DOHH2 (cell line): ENCODE data around the gene ZNF35.
A peak's percentile ranks its signal among the peaks of the same experiment; 100 is the strongest.

ENCODE experiments used
- H3F3A ChIP-seq: fragments of 200-600 bp; sonication (generic), shearing (Covaris generic); 2 replicates; pipeline ENCODE4 v1.6.0; 2016; ENCODE audit warnings: antibody characterized with exemption, mild to moderate bottlenecking; ENCODE audit not compliant: control insufficient read depth, insufficient read depth
- H3K27ac ChIP-seq: fragments of 200-600 bp; sonication (generic); 2 replicates; pipeline ENCODE4 v1.5.1; 2014; ENCODE audit warnings: low read depth, mild to moderate bottlenecking, low read length, moderate library complexity
- H3K27me3 ChIP-seq: fragments of 200-600 bp; sonication (generic); 2 replicates; pipeline ENCODE4 v1.6.1; 2014; ENCODE audit warnings: mild to moderate bottlenecking, low read length, mixed read lengths; ENCODE audit not compliant: control insufficient read depth
- H3K36me3 ChIP-seq: fragments of 200-600 bp; sonication (generic); 2 replicates; pipeline ENCODE4 v1.6.1; 2014; ENCODE audit warnings: mild to moderate bottlenecking, low read length, moderate library complexity, mixed read lengths; ENCODE audit not compliant: control insufficient read depth
- H3K4me1 ChIP-seq: fragments of 200-600 bp; sonication (generic); 2 replicates; pipeline ENCODE4 v1.6.1; 2014; ENCODE audit warnings: mild to moderate bottlenecking, low read length, mixed read lengths; ENCODE audit not compliant: control insufficient read depth
- H3K4me2 ChIP-seq: fragments of 200-600 bp; sonication (generic); 2 replicates; pipeline ENCODE4 v1.6.0; 2014; ENCODE audit warnings: mild to moderate bottlenecking, low read length, moderate library complexity
- H3K4me3 ChIP-seq: fragments of 200-600 bp; sonication (generic); 2 replicates; pipeline ENCODE4 v1.5.1; 2014; ENCODE audit warnings: mild to moderate bottlenecking, low read length, mixed read lengths
- H3K79me2 ChIP-seq: fragments of 200-600 bp; sonication (generic); 2 replicates; pipeline ENCODE4 v1.6.1; 2014; ENCODE audit warnings: mild to moderate bottlenecking, low read length, mixed read lengths; ENCODE audit not compliant: control insufficient read depth
- H3K9me2 ChIP-seq: fragments of 200-600 bp; sonication (generic); replicated peaks from 2 replicates; pipeline ENCODE4 v1.6.1; 2014; ENCODE audit warnings: mild to moderate bottlenecking, low read length, mixed read lengths; ENCODE audit not compliant: control insufficient read depth
- H3K9me3 ChIP-seq: fragments of 200-600 bp; sonication (generic); 2 replicates; pipeline ENCODE4 v1.6.1; 2014; ENCODE audit warnings: antibody characterized with exemption, low read length, mixed read lengths; ENCODE audit not compliant: control insufficient read depth, insufficient read depth
- H4K20me1 ChIP-seq: fragments of 200-600 bp; sonication (generic); 2 replicates; pipeline ENCODE4 v1.6.0; 2014; ENCODE audit warnings: low read depth, mild to moderate bottlenecking, antibody characterized with exemption, low read length, moderate library complexity; ENCODE audit not compliant: control insufficient read depth, insufficient read depth
- EZH2phosphoT487 ChIP-seq: fragments of 200-600 bp; sonication (generic); IDR thresholded peaks from 2 replicates; pipeline ENCODE4 v1.6.1; 2017; ENCODE audit warnings: borderline replicate concordance, mild to moderate bottlenecking, antibody characterized with exemption, low read length, moderate library complexity, mixed read lengths
- TF ChIP-seq, protein P1 (sequence below): fragments of 200-600 bp; sonication (generic); IDR thresholded peaks from one replicate; pipeline ENCODE4 v1.5.1; 2014; ENCODE audit warnings: antibody characterized with exemption, mild to moderate bottlenecking, low read depth, low read length; ENCODE audit not compliant: poor library complexity, severe bottlenecking

The ZNF35 gene

DNA sequence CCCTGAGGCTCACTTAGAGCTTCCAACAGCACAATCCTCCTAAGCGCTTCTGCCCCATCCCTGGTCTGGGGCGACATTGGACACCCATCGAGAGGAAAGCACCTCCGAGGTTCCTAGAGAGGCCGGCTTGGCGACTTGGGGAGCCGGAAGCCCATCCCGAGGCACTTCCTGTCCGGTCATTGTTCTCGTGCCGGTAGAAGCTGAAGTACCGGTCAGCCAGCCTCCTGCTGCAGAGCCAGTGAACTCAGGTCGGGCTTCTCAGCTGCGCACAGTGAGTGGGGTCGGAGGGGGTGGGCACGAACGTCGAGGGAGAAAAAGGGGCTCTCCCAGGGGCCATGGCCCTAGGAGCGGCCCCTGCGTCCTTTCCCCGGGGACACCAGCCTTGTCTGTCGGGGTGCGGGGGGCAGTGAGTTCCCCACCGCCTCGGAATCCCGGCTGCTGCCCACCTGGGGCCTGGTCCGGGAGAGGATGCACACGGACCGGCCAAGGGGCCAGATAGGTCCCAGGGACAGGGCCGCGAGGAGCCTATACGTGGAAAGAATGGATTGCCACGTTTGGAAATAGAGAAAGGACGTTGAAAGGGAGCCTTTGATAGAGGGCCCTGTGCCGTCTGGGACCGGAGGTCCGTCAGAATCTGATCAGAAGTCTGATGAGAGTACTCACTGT is at the start of gene ZNF35:
Gene ZNF35 (plus strand): TSS at position 169 of the 666 bp plus-strand sequence. CDS start 2,336 bp downstream, outside the sequence.
- H3K9me2 ChIP-seq, result no peaks in the 10 kb centered on the region
- no peak within 1 kb of the TSS for H3K27ac ChIP-seq
- no peaks in the 10 kb centered on the region for H3F3A ChIP-seq
- H3K4me2 ChIP-seq, result peak within 1 kb of the TSS; percentile 63
- no peaks in the 10 kb centered on the region for H4K20me1 ChIP-seq
- H3K4me3 ChIP-seq, result peak within 1 kb of the TSS; percentile 86
- peaks cover 17% of the 10 kb centered on the region for H3K79me2 ChIP-seq
- no peaks in the 10 kb centered on the region for H3K9me3 ChIP-seq
- no peaks in the 10 kb centered on the region for H3K27me3 ChIP-seq
- peaks cover 28% of the 10 kb centered on the region for H3K36me3 ChIP-seq
- peaks cover 19% of the 10 kb centered on the region for H3K4me1 ChIP-seq
- TF ChIP-seq, protein P1, sequence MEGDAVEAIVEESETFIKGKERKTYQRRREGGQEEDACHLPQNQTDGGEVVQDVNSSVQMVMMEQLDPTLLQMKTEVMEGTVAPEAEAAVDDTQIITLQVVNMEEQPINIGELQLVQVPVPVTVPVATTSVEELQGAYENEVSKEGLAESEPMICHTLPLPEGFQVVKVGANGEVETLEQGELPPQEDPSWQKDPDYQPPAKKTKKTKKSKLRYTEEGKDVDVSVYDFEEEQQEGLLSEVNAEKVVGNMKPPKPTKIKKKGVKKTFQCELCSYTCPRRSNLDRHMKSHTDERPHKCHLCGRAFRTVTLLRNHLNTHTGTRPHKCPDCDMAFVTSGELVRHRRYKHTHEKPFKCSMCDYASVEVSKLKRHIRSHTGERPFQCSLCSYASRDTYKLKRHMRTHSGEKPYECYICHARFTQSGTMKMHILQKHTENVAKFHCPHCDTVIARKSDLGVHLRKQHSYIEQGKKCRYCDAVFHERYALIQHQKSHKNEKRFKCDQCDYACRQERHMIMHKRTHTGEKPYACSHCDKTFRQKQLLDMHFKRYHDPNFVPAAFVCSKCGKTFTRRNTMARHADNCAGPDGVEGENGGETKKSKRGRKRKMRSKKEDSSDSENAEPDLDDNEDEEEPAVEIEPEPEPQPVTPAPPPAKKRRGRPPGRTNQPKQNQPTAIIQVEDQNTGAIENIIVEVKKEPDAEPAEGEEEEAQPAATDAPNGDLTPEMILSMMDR, result no peak
- no peak for TF ChIP-seq EZH2phosphoT487

DNA sequence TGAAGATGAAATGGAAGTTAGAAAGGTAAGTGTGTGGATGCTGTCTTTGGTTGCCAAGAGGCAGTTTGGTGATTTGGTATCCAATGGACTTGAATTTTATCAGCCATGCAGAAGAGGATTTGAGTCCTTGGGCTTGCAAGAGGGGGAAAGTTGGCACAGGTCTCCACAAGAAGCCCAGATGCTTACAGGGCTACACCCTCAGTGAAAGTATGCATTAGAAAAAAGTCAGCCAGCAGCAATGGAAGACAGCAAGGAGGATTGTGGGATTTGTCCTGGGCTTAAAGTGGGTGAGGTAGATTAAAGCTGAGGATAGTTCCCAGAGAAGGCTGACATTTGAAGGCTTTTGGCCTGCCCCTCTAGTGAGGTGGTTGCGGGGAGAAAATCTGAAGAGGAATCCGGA is 46.8 kb upstream of the ZNF35 start:
- H3K79me2 ChIP-seq, result no peaks in the 10 kb centered on the region
- no peaks in the 10 kb centered on the region for H3K4me1 ChIP-seq
- no peaks in the 10 kb centered on the region for H3F3A ChIP-seq
- no peak for TF ChIP-seq EZH2phosphoT487
- TF ChIP-seq, protein P1, result no peak
- no peaks in the 10 kb centered on the region for H3K9me3 ChIP-seq
- H3K27ac ChIP-seq, result no peak overlapping the region
- H3K4me2 ChIP-seq, result no peak overlapping the region
- no peaks in the 10 kb centered on the region for H4K20me1 ChIP-seq
- H3K9me2 ChIP-seq, result no peaks in the 10 kb centered on the region
- H3K4me3 ChIP-seq, result no peak overlapping the region
- no peaks in the 10 kb centered on the region for H3K27me3 ChIP-seq
- H3K36me3 ChIP-seq, result no peaks in the 10 kb centered on the region

DNA sequence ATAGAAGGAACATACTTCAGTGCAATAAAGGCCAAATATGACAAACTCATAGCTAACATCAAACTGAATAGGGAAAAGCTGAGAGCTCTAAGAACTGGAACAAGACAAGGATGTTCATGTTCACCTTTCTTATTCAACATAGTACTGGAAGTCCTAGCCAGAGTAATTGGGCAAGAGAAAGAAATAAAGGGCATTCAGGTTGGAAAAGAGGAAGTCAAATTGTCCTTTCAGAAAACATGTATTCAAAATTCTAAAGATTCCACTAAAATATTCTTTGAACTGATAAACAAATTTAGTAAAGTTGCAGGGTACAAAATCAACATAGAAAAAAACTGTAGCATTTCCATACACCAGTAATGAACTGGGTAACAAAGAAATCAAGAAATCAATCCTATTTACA is 35.9 kb upstream of the ZNF35 start:
- Histone ChIP-seq H3K4me1 (no peaks in the 10 kb centered on the region), H3K36me3 (no peaks in the 10 kb centered on the region), H3K4me3 (no peak overlapping the region), H3K27ac (no peak overlapping the region), H3K9me2 (no peaks in the 10 kb centered on the region), H4K20me1 (no peaks in the 10 kb centered on the region), H3K27me3 (no peaks in the 10 kb centered on the region), H3K4me2 (no peak overlapping the region), H3F3A (no peaks in the 10 kb centered on the region), H3K79me2 (no peaks in the 10 kb centered on the region), H3K9me3 (no peaks in the 10 kb centered on the region)
- TF ChIP-seq, protein P1, result no peak
- no peak for TF ChIP-seq EZH2phosphoT487
